HEK293 (cell line): ENCODE data around the gene IGIP.

Experiments
- AEBP2 ChIP-seq: fragments of 450-650 bp; formaldehyde crosslinking; IDR thresholded peaks from 2 replicates; pipeline ENCODE4 v1.5.1; 2016; ENCODE audit warnings: missing biosample characterization, missing genetic modification characterization, borderline replicate concordance
- CTCF ChIP-seq: fragments of 450-650 bp; formaldehyde crosslinking; IDR thresholded peaks from 2 replicates; pipeline ENCODE4 v1.5.1; 2016; ENCODE audit warnings: missing biosample characterization, missing genetic modification characterization
- REST ChIP-seq: fragments of 450-650 bp; formaldehyde crosslinking; IDR thresholded peaks from 2 replicates; pipeline ENCODE4 v1.5.1; 2016; ENCODE audit warnings: missing biosample characterization, missing genetic modification characterization
- YY1 ChIP-seq: fragments of 450-650 bp; formaldehyde crosslinking; IDR thresholded peaks from 2 replicates; pipeline ENCODE4 v1.5.1; 2018; ENCODE audit warnings: missing biosample characterization, missing genetic modification characterization
- ZBTB10 ChIP-seq: fragments of 450-650 bp; formaldehyde crosslinking; IDR thresholded peaks from 2 replicates; pipeline ENCODE4 v1.5.1; 2016; ENCODE audit warnings: missing biosample characterization, missing genetic modification characterization
- ZNF10 ChIP-seq: fragments of 450-650 bp; formaldehyde crosslinking; IDR thresholded peaks from 2 replicates; pipeline ENCODE4 v1.5.1; 2017; ENCODE audit warnings: missing biosample characterization, missing genetic modification characterization
- ZNF121 ChIP-seq: fragments of 450-650 bp; formaldehyde crosslinking; IDR thresholded peaks from 2 replicates; pipeline ENCODE4 v1.5.1; 2016; ENCODE audit warnings: missing biosample characterization, missing genetic modification characterization

GRCh38 chr5:140110646-140110957 lies 15.1 kb upstream of the IGIP start:
- no peak for TF ChIP-seq CTCF (tag by site-specific recombination)
- no peak for TF ChIP-seq ZNF10 (tag by site-specific recombination)
- TF ChIP-seq REST: no peak
- TF ChIP-seq YY1: no peak
- TF ChIP-seq ZBTB10: no peak
- TF ChIP-seq ZNF121 (tag by site-specific recombination): no peak
- TF ChIP-seq AEBP2 (tag by site-specific recombination): no peak
